RPMI8226 (cell line): ENCODE measurements around the gene PEX11G.
"Not testable (repeated sequence)": the region's sequence is repeated elsewhere in the genome, so short reads cannot be mapped to it uniquely, and the experiment has no call there.

Source experiments
- DNase-seq: peaks from one replicate; pipeline ENCODE4 v3.0.0-alpha.2; 2015

PEX11G gene

DNA sequence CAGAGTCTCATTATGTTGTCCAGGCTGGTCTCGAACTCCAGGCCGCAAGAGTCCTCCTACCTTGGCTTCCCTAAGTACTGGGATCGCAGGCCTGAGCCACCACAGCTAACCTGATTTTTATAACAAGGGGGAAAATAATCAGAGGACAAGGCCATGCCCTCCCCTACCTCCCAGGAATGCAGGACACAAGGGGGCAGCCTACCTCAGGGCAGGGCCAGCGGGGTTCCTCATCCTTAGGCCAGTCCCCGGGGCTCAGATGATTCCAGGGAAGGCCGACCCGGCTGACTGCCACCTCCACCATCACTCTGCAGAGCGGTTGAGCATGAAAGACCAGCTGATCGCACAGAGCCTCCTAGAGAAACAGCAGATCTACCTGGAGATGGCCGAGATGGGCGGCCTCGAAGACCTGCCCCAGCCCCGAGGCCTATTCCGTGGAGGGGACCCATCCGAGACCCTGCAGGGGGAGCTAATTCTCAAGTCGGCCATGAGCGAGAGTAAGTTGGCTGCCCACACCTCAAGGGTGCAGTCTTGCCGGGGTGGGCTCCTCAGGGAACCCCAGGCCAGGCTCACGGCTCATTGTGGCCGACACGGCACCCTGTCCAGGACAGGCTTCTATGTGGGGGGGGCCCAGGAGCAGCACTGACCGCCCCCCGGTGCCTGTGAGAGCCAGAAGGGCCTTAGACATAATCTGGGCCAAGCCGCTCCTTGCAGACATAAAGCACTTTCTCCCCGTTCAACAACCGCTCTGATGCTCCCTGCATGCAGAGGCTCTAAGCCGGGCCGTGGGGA, 26.8 kb downstream of the PEX11G start:
- DNase-seq = no peak

GRCh38 chr19:7460562-7460966, 28.3 kb downstream of the PEX11G start:
- no peak for DNase-seq

DNA sequence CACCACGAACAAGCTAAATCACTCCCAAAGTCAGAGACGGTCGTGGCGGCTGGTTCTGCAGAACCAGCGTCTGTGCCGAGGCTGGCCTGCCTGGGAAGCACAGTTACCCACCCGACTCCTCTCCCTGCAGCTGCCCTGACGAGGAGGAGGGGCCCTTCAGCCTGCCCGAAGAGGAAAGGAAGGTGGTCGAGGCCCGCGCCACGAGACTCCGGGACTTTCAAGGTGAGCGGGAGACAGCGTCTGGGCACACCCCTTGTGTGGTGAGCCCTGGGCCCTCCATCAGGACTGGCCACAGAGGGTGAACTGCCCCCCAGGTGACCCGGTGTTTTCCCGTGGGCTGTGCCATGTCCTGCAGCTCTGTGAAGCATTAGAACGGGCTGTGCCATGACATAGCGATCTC, 29.1 kb downstream of the PEX11G start:
- no peak for DNase-seq

DNA sequence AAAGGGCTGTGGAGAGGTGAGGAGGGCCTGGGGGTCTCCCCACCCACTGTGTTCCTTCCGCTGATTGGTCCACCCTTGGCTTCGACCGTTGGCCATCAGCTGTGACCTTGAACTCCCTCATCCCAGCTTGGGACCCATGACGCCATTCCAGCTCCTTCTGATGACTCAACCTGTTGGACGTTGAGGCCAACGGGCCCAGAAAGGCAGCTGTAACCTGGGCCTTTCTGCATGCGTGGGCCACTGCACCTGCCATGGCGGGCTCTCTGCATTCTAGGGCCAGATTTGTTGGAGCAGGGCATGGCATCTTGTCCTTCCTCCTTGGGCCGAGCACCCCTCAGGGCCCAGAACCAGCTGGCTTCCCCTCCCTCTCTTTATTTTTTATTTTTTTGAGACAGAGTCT, 30.2 kb downstream of the PEX11G start:
- no peak for DNase-seq

GRCh38 chr19:7456964-7457541, 31.8 kb downstream of the PEX11G start:
- no peak for DNase-seq

- no peak for DNase-seq
Observed at GRCh38 chr19:7455600-7456296, 33.1 kb downstream of the PEX11G start.

DNA sequence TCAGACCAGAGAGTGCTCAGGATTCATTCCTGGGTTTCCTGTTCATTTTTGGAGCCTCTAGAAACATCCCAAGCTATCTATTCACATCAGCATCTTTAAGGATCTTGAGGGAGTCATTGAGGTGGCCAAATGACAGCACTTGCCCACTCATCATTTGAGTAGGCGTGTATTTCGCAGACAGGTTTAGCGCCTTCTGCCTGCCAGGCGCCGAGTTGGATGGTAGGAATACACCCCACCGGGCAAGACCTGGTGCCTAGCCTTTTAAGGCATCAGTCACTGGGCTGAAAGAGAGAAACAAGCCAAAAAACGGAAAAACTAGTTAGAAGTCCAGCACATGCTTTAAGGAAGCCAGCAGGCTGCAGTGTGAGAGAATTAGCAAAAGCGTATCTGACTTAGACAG, 33.8 kb downstream of the PEX11G start:
- no peak for DNase-seq

DNA sequence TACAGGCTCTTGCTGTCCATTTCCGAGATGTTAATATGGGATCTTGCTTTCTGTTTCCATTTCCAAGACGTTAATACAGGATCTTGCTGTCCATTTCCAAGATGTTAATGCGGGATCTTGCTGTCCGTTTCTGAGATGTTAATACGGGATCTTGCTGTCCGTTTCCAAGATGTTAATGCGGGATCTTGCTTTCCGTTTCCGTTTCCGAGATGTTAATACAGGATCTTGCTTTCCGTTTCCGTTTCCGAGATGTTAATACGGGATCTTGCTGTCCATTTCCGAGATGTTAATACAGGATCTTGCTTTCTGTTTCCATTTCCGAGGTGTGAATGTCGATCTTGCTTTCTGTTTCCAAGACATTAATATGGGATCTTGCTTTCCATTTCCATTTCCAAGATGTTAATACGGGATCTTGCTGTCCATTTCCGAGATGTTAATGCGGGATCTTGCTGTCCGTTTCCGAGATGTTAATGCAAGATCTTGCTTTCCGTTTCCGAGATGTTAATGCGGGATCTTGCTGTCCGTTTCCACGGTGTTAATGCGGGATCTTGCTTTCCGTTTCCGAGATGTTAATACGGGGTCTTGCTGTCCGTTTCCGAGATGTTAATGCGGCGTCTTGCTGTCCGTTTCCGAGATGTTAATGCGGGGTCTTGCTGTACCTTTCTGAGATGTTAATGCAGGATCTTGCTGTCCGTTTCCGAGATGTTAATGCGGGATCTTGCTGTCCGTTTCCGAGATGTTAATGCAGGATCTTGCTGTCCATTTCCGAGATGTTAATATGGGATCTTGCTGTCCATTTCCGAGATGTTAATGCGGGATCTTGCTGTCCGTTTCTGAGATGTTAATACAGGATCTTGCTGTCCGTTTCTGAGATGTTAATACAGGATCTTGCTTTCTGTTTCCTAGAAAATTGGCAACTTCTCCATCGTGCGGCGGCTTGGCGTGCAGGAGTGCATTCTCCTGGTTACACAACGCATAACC, 38.3 kb downstream of the PEX11G start:
- peak; percentile 28 for DNase-seq

DNA sequence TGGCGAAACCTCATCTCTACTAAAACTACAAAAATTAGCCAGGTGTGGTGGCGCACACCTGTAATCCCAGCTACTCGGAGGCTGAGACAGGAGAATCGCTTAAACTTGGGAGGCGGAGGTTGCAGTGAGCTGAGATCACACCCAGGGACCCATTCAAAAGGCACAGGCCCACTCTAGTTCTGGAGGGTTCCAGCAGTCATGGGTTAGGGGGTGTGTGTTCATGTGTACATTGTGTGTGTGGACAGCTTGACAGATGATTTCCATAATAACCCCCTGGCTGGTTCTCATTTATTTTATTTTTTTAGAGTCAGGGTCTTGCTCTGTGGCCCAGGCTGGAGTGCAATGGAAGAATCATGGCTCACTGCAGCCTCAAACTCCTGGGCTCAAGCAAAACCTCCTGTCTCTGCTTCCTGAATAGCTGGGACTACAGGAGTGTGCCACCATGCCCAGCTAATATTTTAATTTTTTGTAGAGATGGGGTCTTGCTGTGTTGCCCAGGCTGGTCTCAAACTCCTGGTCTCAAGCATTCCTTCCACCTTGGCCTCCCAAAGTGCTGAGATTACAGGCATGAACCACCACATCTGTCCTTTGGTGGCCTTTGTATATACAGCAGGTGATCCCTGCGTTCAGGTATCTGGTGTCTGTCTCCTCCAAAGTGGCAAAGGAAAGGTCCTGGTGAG, 39.3 kb downstream of the PEX11G start:
- DNase-seq = not testable (repeated sequence)

GRCh38 chr19:7447648-7448047, 41.2 kb downstream of the PEX11G start:
- DNase-seq = no peak

GRCh38 chr19:7445104-7445503, 43.7 kb downstream of the PEX11G start:
- DNase-seq = no peak

DNA sequence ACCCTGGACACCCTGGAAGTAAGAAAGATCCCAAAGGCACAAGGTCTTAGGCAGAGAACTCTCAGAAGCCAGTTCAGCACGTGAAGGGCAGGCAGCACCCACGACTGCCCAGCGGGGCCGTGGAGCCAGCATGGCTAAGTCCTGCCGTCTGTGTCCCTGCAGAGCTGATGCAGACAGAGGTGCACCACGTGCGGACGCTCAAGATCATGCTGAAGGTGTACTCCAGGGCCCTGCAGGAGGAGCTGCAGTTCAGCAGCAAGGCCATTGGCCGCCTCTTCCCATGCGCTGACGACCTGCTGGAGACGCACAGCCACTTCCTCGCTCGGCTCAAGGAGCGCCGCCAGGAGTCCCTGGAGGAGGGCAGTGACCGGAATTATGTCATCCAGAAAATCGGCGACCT, 44.8 kb downstream of the PEX11G start:
- no peak for DNase-seq

- DNase-seq = no peak
Observed at GRCh38 chr19:7442423-7442822, 46.4 kb downstream of the PEX11G start.

DNA sequence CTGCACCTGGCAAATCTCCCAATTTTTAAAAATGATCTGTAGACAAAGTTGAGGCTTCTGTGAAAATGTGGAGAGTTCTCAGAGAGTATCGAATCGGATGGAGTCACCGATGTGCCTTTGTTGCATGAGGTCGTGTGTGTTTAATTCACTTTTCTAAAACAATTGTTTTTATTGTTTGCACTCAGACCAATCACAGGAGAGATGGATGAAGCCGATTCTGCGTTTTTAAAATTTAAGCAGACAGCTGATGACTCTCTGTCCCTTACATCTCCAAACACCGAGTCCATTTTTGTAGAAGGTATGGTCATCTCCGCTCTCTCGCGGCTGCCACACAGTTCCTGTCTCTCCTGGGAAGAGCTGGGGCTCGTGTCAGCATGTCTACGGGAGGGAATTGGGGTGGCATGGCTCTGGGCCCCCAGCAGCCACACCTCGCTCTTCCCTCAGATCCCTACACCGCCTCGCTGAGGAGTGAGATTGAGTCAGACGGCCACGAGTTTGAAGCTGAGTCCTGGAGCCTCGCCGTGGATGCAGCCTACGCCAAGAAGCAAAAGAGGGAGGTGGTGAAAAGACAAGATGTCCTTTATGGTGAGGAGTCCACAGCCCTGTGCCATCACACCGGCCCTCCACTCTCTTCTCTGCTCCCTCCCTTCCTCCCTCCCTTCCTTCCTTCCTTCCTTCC, 47.2 kb downstream of the PEX11G start:
- no peak for DNase-seq

- no peak for DNase-seq
Observed at GRCh38 chr19:7440188-7440975, 48.5 kb downstream of the PEX11G start.

GRCh38 chr19:7435586-7435985, 53.2 kb downstream of the PEX11G start:
- DNase-seq = no peak

DNA sequence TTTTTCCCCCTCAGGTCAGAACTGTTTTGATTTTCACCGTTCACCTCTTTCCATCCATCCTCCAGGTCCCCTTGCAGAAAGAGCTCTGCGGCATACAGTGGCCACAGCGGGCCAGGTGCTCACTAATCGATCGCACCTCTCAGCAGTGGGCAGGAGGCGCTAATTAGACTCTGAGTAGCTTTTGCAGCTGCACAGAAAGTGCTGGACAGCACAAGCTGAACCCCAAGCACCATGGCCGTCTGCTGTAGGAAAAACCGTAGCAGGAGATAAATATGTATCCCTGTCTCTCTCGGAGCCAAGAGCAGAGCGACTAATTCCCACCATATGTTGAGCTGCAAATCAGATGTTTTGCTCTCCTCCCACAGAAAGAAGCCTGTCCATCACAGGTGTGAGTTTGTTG, 54.4 kb downstream of the PEX11G start:
- no peak for DNase-seq

DNA sequence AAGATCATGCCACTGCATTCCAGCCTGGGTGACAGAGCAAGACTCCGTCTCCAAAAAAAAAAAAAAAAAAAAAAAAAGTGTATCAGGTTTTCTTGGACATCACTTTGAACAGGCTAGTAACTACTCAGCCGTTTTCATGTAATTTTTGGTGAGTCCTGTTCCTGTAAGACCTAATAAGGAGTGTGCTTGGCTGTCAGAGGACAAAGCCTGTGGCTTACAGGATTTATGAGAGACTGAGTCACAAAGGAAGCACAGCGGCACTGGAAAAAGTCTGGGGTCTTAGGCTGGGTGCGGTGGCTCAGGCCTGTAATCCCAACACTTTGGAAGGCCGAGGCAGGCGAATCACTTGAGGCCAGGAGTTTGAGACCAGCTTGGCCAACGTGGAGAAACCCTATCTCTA, 55.4 kb downstream of the PEX11G start:
- not testable (repeated sequence) for DNase-seq

GRCh38 chr19:7429638-7430282, 59.1 kb downstream of the PEX11G start:
- DNase-seq = no peak

- DNase-seq = no peak
Observed at GRCh38 chr19:7428651-7429113, 60.2 kb downstream of the PEX11G start.
